ENCODE data around the gene FOXP1. TPM values are rescaled to one million over a fixed set of nuclear protein-coding genes. Genes with fewer than 3 reads are reported as not detected.

Gene FOXP1
- total and polyA plus RNA-seq, 2 experiments from 2014 or later = 76.8 to 99.8 TPM

- Histone ChIP-seq H2AFZ (no peak overlapping the region), H3K36me3 (replicated peaks; ENCODE audit: insufficient read depth, low read depth) (no peaks in the 10 kb centered on the region), H3K9me3 (ENCODE audit: low read depth) (no peaks in the 10 kb centered on the region), H3K4me3 (no peak overlapping the region), H3K4me2 (no peak overlapping the region), H4K20me1 (ENCODE audit: insufficient read depth, poor library complexity, severe bottlenecking) (no peaks in the 10 kb centered on the region), H3K4me1 (ENCODE audit: insufficient read depth) (no peaks in the 10 kb centered on the region), H3K9me2 (replicated peaks; ENCODE audit: insufficient read depth) (no peaks in the 10 kb centered on the region), H3K27ac (no peak overlapping the region), H3K27me3 (no peaks in the 10 kb centered on the region), H3K79me2 (peaks cover 61% of the 10 kb centered on the region)
- TF ChIP-seq EZH2 (IDR thresholded peaks at IDR 0.05; ENCODE audit: borderline replicate concordance) (no peak), EZH2phosphoT487 (IDR thresholded peaks at IDR 0.05; ENCODE audit: low read depth, severe bottlenecking, unreplicated experiment) (no peak)
- TF ChIP-seq, protein P1, sequence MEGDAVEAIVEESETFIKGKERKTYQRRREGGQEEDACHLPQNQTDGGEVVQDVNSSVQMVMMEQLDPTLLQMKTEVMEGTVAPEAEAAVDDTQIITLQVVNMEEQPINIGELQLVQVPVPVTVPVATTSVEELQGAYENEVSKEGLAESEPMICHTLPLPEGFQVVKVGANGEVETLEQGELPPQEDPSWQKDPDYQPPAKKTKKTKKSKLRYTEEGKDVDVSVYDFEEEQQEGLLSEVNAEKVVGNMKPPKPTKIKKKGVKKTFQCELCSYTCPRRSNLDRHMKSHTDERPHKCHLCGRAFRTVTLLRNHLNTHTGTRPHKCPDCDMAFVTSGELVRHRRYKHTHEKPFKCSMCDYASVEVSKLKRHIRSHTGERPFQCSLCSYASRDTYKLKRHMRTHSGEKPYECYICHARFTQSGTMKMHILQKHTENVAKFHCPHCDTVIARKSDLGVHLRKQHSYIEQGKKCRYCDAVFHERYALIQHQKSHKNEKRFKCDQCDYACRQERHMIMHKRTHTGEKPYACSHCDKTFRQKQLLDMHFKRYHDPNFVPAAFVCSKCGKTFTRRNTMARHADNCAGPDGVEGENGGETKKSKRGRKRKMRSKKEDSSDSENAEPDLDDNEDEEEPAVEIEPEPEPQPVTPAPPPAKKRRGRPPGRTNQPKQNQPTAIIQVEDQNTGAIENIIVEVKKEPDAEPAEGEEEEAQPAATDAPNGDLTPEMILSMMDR (IDR thresholded peaks at IDR 0.05; ENCODE audit: poor library complexity) = no peak
- DNase-seq (ENCODE audit: low spot score) = no peak
These were observed 15.3 kb downstream of the FOXP1 start for GRCh38 chr3:71568207-71568606.

DNA sequence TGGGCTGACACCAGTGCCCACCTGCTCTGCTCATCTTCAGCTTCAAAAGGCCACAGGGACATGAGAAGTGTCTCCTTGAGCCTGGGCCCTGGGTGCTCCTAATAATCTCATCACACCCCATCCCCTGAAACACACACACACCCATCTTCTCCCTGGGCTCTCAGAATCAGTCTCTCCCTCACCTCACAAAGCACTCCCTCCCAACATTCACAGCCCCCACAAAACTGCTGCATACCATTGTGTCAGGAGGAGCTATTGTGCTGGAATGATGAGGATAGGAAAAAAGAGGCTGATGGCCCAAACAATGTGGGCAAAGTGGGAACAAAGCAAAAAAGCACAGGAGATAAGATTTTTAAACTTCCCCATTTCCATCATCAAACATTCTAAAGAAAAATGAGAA lies 16.8 kb downstream of the FOXP1 start:
- no peaks in the 10 kb centered on the region for H3K36me3 ChIP-seq (replicated peaks; ENCODE audit: insufficient read depth, low read depth)
- no peaks in the 10 kb centered on the region for H3K9me2 ChIP-seq (replicated peaks; ENCODE audit: insufficient read depth)
- no peak overlapping the region for H3K4me3 ChIP-seq
- H3K9me3 ChIP-seq (ENCODE audit: low read depth) = no peaks in the 10 kb centered on the region
- DNase-seq (ENCODE audit: low spot score) = no peak
- no peaks in the 10 kb centered on the region for H4K20me1 ChIP-seq (ENCODE audit: insufficient read depth, poor library complexity, severe bottlenecking)
- no peak overlapping the region for H3K27ac ChIP-seq
- TF ChIP-seq EZH2 (IDR thresholded peaks at IDR 0.05; ENCODE audit: borderline replicate concordance) (no peak), EZH2phosphoT487 (IDR thresholded peaks at IDR 0.05; ENCODE audit: low read depth, severe bottlenecking, unreplicated experiment) (no peak)
- TF ChIP-seq, protein P1 (IDR thresholded peaks at IDR 0.05; ENCODE audit: poor library complexity) = no peak
- no peaks in the 10 kb centered on the region for H3K4me1 ChIP-seq (ENCODE audit: insufficient read depth)
- no peak overlapping the region for H3K4me2 ChIP-seq
- peaks cover 60% of the 10 kb centered on the region for H3K79me2 ChIP-seq
- H2AFZ ChIP-seq = no peak overlapping the region
- H3K27me3 ChIP-seq = no peaks in the 10 kb centered on the region

- TF ChIP-seq, protein P1 (IDR thresholded peaks at IDR 0.05; ENCODE audit: poor library complexity) = no peak
- no peak for TF ChIP-seq EZH2phosphoT487 (IDR thresholded peaks at IDR 0.05; ENCODE audit: low read depth, severe bottlenecking, unreplicated experiment)
- no peak for TF ChIP-seq EZH2 (IDR thresholded peaks at IDR 0.05; ENCODE audit: borderline replicate concordance)
- Histone ChIP-seq H2AFZ (no peak overlapping the region), H3K79me2 (peaks cover 59% of the 10 kb centered on the region), H3K36me3 (replicated peaks; ENCODE audit: insufficient read depth, low read depth) (no peaks in the 10 kb centered on the region), H3K9me3 (ENCODE audit: low read depth) (no peaks in the 10 kb centered on the region), H3K4me2 (no peak overlapping the region), H3K27me3 (no peaks in the 10 kb centered on the region), H3K4me3 (no peak overlapping the region), H3K9me2 (replicated peaks; ENCODE audit: insufficient read depth) (no peaks in the 10 kb centered on the region), H3K27ac (no peak overlapping the region), H3K4me1 (ENCODE audit: insufficient read depth) (no peaks in the 10 kb centered on the region), H4K20me1 (ENCODE audit: insufficient read depth, poor library complexity, severe bottlenecking) (no peaks in the 10 kb centered on the region)
- 90% methylated on average over 8 of the region's 8 CpGs for WGBS (ENCODE audit: low lambda C conversion rate, missing lambda C conversion rate)
- DNase-seq (ENCODE audit: low spot score) = no peak
These were observed 17.6 kb downstream of the FOXP1 start for GRCh38 chr3:71565976-71566375.

GRCh38 chr3:71565316-71565715 lies 18.2 kb downstream of the FOXP1 start:
- no peak for DNase-seq (ENCODE audit: low spot score)
- Histone ChIP-seq H3K4me3 (no peak overlapping the region), H3K27me3 (no peaks in the 10 kb centered on the region), H3K27ac (no peak overlapping the region), H2AFZ (no peak overlapping the region), H4K20me1 (ENCODE audit: insufficient read depth, poor library complexity, severe bottlenecking) (no peaks in the 10 kb centered on the region), H3K79me2 (peaks cover 54% of the 10 kb centered on the region), H3K4me1 (ENCODE audit: insufficient read depth) (no peaks in the 10 kb centered on the region), H3K9me3 (ENCODE audit: low read depth) (no peaks in the 10 kb centered on the region), H3K4me2 (no peak overlapping the region), H3K9me2 (replicated peaks; ENCODE audit: insufficient read depth) (no peaks in the 10 kb centered on the region), H3K36me3 (replicated peaks; ENCODE audit: insufficient read depth, low read depth) (no peaks in the 10 kb centered on the region)
- WGBS (ENCODE audit: low lambda C conversion rate, missing lambda C conversion rate) = 96% methylated on average over 7 of the region's 7 CpGs
- no peak for TF ChIP-seq EZH2phosphoT487 (IDR thresholded peaks at IDR 0.05; ENCODE audit: low read depth, severe bottlenecking, unreplicated experiment)
- TF ChIP-seq, protein P1 (IDR thresholded peaks at IDR 0.05; ENCODE audit: poor library complexity) = no peak
